IPS-20b (cell line): ENCODE results near the gene HEMGN.

Experiments
- H3K27ac ChIP-seq: one replicate; pipeline ENCODE4 v1.5.1; 2013; ENCODE audit warnings: low read length
- H3K27me3 ChIP-seq: 2 replicates; pipeline ENCODE4 v1.6.1; 2013; ENCODE audit warnings: mild to moderate bottlenecking, low read length, inconsistent platforms; ENCODE audit not compliant: insufficient read depth
- H3K36me3 ChIP-seq: 2 replicates; pipeline ENCODE4 v1.6.1; 2013; ENCODE audit warnings: low read depth, mild to moderate bottlenecking, inconsistent platforms, low read length, moderate library complexity; ENCODE audit not compliant: insufficient read depth
- H3K4me1 ChIP-seq: 2 replicates; pipeline ENCODE4 v1.6.1; 2013; ENCODE audit warnings: mild to moderate bottlenecking, control low read depth, inconsistent platforms, low read length, moderate library complexity; ENCODE audit not compliant: insufficient read depth
- H3K4me3 ChIP-seq: 2 replicates; pipeline ENCODE4 v1.5.1; 2013; ENCODE audit warnings: mild to moderate bottlenecking, low read length, inconsistent platforms
- H3K9ac ChIP-seq: 2 replicates; pipeline ENCODE4 v1.6.1; 2013; ENCODE audit warnings: low read depth, mild to moderate bottlenecking, inconsistent platforms, low read length, moderate library complexity
- H3K9me3 ChIP-seq: 2 replicates; pipeline ENCODE4 v1.6.1; 2013; ENCODE audit warnings: mild to moderate bottlenecking, low read depth, low read length, inconsistent platforms; ENCODE audit not compliant: insufficient read depth

HEMGN gene

GRCh38 chr9:97940741-97941140 is 2.8 kb upstream of the HEMGN start:
- Histone ChIP-seq H3K9ac (no peak overlapping the region), H3K27me3 (peaks cover 91% of the 10 kb centered on the region), H3K4me3 (no peak overlapping the region), H3K36me3 (no peaks in the 10 kb centered on the region), H3K4me1 (no peaks in the 10 kb centered on the region), H3K27ac (no peak overlapping the region), H3K9me3 (no peaks in the 10 kb centered on the region)

GRCh38 chr9:97940233-97940632 is 2.3 kb upstream of the HEMGN start:
- Histone ChIP-seq H3K4me3 (no peak overlapping the region), H3K36me3 (no peaks in the 10 kb centered on the region), H3K4me1 (no peaks in the 10 kb centered on the region), H3K9ac (no peak overlapping the region), H3K27ac (no peak overlapping the region), H3K9me3 (no peaks in the 10 kb centered on the region), H3K27me3 (peaks cover 96% of the 10 kb centered on the region)

- H3K9me3 ChIP-seq, result no peaks in the 10 kb centered on the region
- no peak overlapping the region for H3K4me3 ChIP-seq
- H3K36me3 ChIP-seq, result no peaks in the 10 kb centered on the region
- peaks cover 84% of the 10 kb centered on the region for H3K27me3 ChIP-seq
- no peak overlapping the region for H3K9ac ChIP-seq
- H3K27ac ChIP-seq, result no peak overlapping the region
- H3K4me1 ChIP-seq, result no peaks in the 10 kb centered on the region
These were observed 974 bp downstream of the HEMGN start for GRCh38 chr9:97936998-97937397.

- Histone ChIP-seq H3K9me3 (no peaks in the 10 kb centered on the region), H3K4me1 (no peaks in the 10 kb centered on the region), H3K4me3 (no peak overlapping the region), H3K36me3 (no peaks in the 10 kb centered on the region), H3K27ac (no peak overlapping the region), H3K27me3 (peaks cover 84% of the 10 kb centered on the region), H3K9ac (no peak overlapping the region)
These were observed 2.7 kb downstream of the HEMGN start for GRCh38 chr9:97935276-97935675.

- Histone ChIP-seq H3K9me3 (no peaks in the 10 kb centered on the region), H3K27ac (no peak overlapping the region), H3K4me3 (no peak overlapping the region), H3K9ac (no peak overlapping the region), H3K27me3 (peaks cover 84% of the 10 kb centered on the region), H3K36me3 (no peaks in the 10 kb centered on the region), H3K4me1 (no peaks in the 10 kb centered on the region)
These were observed 3.5 kb downstream of the HEMGN start for GRCh38 chr9:97934321-97935115.

GRCh38 chr9:97933297-97933998 is 4.5 kb downstream of the HEMGN start:
- H3K36me3 ChIP-seq, result no peaks in the 10 kb centered on the region
- H3K27ac ChIP-seq, result no peak overlapping the region
- peaks cover 84% of the 10 kb centered on the region for H3K27me3 ChIP-seq
- H3K9me3 ChIP-seq, result no peaks in the 10 kb centered on the region
- H3K4me1 ChIP-seq, result no peaks in the 10 kb centered on the region
- no peak overlapping the region for H3K9ac ChIP-seq
- no peak overlapping the region for H3K4me3 ChIP-seq

DNA sequence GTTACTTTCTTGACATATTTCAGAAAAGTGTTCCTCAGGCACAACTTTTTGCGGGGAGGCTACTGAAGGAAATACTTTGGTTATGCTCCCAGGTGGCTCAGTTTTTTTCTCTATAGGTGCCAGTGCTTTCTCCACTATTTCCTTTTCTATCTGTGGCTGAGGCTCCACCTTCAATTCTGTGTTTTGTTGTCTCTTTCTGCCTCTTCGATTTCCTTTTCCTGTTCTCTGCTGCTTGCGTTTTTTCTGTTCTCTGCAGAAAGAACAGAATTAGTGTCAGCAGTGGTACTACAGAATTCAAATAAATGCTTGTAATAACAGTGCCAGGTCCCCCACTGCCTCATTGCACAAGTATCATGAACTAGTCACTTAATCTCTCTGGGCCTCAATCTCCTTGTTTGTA is 7.0 kb downstream of the HEMGN start:
- no peaks in the 10 kb centered on the region for H3K9me3 ChIP-seq
- peaks cover 82% of the 10 kb centered on the region for H3K27me3 ChIP-seq
- H3K27ac ChIP-seq, result no peak overlapping the region
- H3K9ac ChIP-seq, result no peak overlapping the region
- no peak overlapping the region for H3K4me3 ChIP-seq
- no peaks in the 10 kb centered on the region for H3K4me1 ChIP-seq
- no peaks in the 10 kb centered on the region for H3K36me3 ChIP-seq

DNA sequence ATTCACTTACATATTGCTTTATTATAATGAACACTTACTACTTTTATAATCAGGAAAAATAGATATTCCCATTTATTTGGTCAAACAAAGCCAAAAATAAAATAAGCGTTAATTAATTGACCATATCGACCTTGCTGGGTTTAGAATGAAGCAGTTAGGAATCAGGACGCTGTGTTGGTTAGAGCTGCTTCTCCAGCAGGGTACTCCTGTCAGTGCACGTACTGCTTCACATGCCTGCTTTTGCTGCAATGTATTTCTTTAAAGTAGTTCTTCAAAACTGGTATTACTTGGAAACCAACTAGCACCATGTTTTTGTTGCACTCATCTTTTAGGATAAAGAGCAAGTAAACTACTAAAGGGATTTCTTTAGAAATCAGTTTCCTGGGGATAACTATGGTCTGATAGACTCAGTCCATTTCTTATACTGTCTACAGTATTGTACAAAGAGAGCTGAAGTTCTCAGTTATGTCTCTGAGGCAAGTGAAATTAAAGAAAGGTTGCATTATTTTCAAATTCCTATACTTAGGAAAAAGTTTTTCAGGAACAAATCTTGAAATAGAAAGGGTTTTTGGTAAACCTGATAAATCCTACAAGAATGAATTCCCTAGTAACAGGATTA is 8.9 kb downstream of the HEMGN start:
- Histone ChIP-seq H3K9ac (no peak overlapping the region), H3K27ac (no peak overlapping the region), H3K4me1 (no peaks in the 10 kb centered on the region), H3K36me3 (no peaks in the 10 kb centered on the region), H3K4me3 (no peak overlapping the region), H3K9me3 (no peaks in the 10 kb centered on the region), H3K27me3 (peaks cover 82% of the 10 kb centered on the region)

DNA sequence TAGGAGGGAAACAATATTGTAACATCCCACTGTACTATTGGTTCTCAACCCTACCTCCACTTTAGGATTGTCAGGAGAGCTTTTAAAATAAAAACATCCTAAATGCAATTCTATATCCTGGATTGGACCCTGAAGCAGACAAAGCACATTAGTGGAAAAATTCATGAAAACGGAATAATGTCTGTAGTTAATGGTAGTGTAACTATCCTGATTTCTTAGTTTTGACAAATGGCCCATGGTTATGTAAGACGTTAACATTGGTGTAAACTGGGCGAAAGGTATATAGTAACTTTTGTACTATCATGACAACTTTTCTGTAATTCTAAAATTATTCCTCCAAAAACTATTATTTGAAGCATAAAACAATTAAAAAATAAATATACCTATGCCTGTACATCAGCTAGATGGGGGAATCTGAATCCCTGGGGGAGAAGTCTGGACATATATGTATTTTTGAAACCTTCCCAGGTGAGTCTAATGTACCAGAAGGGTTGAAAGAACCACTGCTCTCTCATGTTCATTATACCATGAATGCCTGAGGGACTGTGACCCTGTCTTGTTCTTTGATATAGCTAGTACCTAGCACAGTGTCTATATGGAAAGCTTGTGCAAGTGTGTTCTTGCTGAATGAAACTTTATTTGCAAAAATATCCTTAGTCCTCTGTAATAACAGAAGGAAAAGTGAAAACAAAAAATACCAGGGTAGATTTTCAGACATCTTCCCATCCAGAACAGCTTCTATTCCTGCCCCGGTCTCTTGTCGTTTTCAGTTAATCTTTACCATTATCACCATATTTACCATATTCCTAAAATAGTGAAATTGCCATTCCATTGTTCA is 12.3 kb downstream of the HEMGN start:
- Histone ChIP-seq H3K4me3 (no peak overlapping the region), H3K36me3 (no peaks in the 10 kb centered on the region), H3K9me3 (no peaks in the 10 kb centered on the region), H3K27ac (no peak overlapping the region), H3K27me3 (peaks cover 76% of the 10 kb centered on the region), H3K4me1 (no peaks in the 10 kb centered on the region), H3K9ac (no peak overlapping the region)

DNA sequence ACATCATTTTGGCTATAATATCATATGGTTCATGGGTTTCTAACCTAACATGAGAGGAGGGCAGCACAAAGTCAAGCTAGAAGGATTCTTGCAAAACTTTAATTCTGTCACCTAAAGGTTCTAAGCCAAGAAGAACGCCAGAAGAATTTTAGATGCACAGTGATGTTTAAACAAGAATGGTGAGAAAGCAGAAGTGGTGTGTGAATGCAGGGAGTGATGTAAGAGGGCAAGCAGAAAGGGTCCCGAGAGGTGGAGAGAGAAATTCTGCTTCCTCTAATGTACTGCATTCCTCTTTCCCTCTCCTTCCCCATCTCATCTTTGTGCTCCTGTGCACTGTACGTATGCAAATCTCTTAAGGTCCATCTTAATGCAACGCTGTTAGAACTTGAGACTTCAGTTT is 13.6 kb downstream of the HEMGN start:
- no peaks in the 10 kb centered on the region for H3K36me3 ChIP-seq
- H3K4me3 ChIP-seq, result no peak overlapping the region
- H3K9me3 ChIP-seq, result no peaks in the 10 kb centered on the region
- no peak overlapping the region for H3K9ac ChIP-seq
- no peak overlapping the region for H3K27ac ChIP-seq
- no peaks in the 10 kb centered on the region for H3K4me1 ChIP-seq
- H3K27me3 ChIP-seq, result peaks cover 67% of the 10 kb centered on the region

GRCh38 chr9:97923529-97924108 is 14.4 kb downstream of the HEMGN start:
- H3K4me3 ChIP-seq, result 0 out of 2 replicates have a peak overlapping the region, but pooled peaks have one; percentile 39
- H3K27me3 ChIP-seq, result peaks cover 59% of the 10 kb centered on the region
- H3K27ac ChIP-seq, result no peak overlapping the region
- no peak overlapping the region for H3K9ac ChIP-seq
- no peaks in the 10 kb centered on the region for H3K36me3 ChIP-seq
- no peaks in the 10 kb centered on the region for H3K4me1 ChIP-seq
- no peaks in the 10 kb centered on the region for H3K9me3 ChIP-seq
